GM18505 (cell line): ENCODE measurements around the gene SCAMP5.

Source experiments
- ATAC-seq: cut with Tn5 transposase; IDR thresholded peaks from one replicate; pipeline ENCODE4 v1.9.1; 2021; ENCODE audit not compliant: unreplicated experiment
- POLR2A ChIP-seq: IDR thresholded peaks from 4 replicates; pipeline ENCODE4 v1.6.1; 2011; ENCODE audit warnings: borderline replicate concordance; ENCODE audit not compliant: insufficient read depth, insufficient read length; ENCODE audit errors: extremely low read depth

SCAMP5 gene

DNA sequence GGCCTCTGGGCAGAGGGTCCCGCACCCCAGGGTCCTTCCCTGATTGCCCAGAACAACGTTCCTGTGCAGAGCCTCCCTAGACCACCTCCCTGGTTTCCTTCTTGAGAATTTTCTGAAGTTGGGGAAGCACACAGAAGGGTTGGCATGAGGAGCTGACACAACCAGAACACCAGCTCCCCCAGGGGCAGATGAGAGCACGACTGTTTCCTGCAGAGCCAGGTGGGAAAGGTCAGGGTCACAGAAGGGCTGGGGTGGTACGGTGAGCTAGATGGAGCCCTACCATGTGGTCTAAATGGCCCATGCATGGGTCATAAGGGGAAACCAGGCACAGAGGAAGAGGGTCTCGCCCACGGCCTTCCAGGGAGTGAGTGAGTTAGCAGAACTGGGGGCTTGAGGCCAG, 38.4 kb downstream of the SCAMP5 start:
- TF ChIP-seq POLR2A: no peak
- no peak for ATAC-seq

- no peak for TF ChIP-seq POLR2A
- ATAC-seq: no peak
Observed at GRCh38 chr15:75034615-75035014, 39.3 kb downstream of the SCAMP5 start.

DNA sequence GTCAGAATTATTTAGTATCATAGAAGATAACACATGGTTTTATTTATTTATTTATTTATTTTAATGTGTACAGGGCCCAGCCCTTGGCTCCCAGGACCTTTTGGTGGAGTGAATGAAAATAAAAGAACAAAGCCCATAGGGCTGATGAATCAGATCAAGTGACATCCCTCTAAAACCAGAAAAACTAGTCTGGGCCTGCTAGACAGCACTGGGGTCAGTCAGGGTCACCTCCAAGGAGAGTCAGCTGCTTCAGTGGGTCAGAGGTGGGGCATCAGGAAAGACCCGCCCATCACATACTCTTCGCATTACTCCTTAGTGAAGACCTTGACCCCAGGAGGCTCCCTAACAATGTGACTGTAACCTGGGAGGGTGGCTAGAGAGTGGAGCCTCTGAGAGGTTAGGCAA, 40.9 kb downstream of the SCAMP5 start:
- ATAC-seq: no peak
- TF ChIP-seq POLR2A: no peak

DNA sequence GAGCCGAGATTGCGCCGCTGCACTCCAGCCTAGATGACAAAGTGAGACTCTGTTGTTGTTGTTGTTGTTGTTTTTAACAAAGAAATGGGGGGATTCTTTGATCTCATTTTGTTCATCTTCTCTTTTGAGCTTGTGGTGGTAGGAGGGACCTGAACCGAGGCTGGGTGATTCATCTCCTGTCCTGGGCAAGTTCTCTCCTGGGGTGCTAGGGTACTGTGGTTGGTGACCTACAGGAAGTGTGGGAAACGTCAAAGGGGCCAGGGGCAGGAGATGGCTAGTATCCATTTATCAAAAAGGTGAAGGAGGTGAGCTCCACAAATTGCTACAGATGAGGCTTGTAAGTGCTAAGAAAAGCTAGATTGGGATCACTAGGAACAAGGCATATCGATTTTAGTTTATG, 42.3 kb downstream of the SCAMP5 start:
- TF ChIP-seq POLR2A: no peak
- ATAC-seq: no peak

DNA sequence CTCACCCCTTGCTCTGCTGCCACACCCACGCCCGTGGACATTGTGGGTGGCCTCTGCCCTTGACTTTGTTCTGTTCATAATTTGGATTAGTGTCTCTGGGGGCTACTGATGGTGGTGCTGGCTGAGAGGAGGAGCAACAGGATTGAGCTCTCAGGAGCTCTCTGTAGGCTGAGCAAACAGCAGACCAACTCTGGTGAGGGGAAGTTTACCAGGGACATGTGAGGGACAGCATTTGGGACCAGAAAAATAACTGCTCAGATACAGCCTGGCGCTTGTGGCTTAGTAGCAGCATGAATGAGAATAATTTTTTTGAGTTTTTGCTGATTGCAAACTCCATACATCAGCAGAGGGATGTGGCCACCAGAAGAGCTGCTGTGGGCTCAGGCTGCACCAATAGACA, 42.9 kb downstream of the SCAMP5 start:
- no peak for ATAC-seq
- no peak for TF ChIP-seq POLR2A

DNA sequence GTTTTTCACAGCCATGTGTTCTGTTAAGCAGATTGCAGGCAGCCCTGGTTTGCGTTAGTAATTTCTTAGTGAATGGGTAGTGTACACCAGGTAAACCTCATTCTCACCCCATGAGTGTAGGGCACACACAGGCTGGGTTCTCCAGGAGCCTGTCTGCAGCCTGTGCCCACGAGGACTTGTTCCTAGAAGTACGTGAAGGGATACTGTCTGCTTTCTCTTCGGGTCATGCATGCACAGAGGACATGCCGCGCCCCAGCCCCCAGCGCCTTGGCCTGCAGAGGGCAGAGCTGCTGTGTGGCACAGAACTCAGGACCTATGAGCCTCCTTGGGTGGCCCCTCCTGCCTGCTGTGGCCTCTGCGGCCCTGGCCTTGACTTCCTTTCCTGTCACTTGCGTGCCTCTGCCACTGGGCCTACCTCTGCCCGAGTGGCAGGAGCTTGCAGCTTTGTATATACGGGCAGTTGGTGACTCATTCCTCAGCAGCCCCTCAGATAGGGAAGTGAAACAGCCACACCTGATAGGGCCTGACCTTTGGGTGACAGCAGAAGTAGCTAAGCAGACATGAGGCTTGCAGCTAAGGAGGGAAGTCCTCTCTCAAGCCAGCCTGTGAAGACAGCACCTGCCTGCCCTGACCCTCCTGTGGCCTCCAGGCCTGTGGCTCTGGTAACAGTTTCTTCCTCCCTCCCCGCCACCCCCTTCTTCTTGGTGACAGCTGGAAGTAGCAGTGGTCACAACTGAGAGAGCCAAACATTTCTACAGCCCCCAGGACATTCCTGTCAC, 47.6 kb downstream of the SCAMP5 start:
- ATAC-seq: peak; percentile 65
- TF ChIP-seq POLR2A: peak; percentile 72

DNA sequence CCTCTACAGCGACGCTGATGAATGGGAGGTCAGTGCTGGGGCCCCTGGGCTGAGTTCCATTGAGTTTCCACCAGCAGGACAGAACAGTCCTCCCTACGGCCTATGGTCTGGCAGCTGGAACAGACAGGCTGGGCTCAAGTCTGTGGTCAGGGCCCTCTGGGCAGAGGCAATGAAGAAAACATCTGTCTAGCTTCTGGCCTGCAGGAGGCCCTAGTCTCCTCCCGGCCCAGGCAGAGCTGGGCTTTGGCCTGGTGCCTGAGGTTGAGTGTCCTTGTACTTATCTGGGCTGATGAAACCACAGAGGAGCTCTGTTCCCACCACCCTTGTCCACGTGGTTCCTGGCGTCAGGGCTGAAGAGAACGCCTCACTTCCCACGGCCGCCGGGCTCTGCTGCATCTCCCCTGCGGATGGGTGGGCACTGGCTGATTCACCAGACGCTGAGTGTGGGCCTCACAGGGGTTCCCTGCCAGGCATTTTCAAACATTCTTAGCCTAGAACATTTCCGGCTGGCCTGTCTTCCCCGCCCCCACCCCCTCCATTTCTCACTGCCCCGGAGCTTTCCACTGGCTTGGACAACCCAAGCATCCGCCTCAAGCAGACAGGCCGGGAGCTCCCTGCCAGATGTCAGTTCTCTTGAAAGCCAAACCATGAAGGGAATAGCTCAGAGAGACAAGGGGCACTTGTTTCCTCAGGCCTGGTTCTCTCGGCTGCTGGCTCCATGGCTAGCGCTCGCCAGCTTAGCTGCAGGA, 48.3 kb downstream of the SCAMP5 start:
- peak; percentile 34 for ATAC-seq
- TF ChIP-seq POLR2A: peak; percentile 64

GRCh38 chr15:75044258-75044878, 49.0 kb downstream of the SCAMP5 start:
- no peak for ATAC-seq
- TF ChIP-seq POLR2A: no peak

- ATAC-seq: no peak
- TF ChIP-seq POLR2A: no peak
Observed at GRCh38 chr15:75045332-75046015, 50.1 kb downstream of the SCAMP5 start.

GRCh38 chr15:75048394-75048793, 53.0 kb downstream of the SCAMP5 start:
- no peak for TF ChIP-seq POLR2A
- no peak for ATAC-seq

DNA sequence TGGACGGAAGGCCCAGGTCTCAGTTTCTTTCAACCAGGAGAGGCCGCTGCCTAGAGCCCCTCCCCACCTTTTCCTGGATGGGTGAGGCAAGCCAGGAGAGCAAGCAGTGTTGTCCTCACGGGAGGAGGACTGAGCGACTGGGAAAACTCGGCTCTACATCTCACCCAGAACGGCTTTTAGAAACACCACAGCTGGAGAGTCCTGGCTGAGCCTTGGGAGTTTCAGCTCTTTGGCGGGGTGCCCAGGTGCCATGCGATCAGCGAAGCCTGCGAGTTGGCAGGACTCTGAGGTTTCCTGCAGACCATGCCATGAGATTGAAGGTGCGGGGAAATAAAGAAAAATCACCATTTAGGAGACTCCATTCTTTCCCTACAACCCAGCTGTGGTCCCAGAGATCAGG, 54.0 kb downstream of the SCAMP5 start:
- TF ChIP-seq POLR2A: no peak

DNA sequence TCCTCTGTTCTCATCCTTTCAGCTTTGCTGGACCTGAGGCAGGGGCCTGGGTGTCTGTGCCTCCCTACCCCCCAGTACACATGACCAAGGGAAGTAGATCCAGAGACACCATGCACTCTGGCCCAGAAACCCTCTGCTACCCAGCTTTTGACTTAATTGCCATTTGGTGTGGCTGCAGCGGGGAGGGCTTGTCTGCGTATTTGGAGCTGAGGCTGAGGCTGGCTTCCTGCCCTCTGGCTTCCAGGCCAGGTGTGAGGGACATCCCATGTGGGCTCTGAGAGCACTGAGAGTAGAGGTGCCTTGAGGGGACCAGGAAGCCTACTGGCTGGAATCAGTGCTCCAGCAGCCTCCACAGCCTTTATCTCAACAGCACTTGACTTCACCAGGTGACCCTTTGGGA, 54.9 kb downstream of the SCAMP5 start:
- no peak for TF ChIP-seq POLR2A
- ATAC-seq: no peak

More for the DNA sequence above, 54.0 kb downstream of the SCAMP5 start:
- ATAC-seq: no peak

- TF ChIP-seq POLR2A: no peak
- ATAC-seq: no peak
Observed at GRCh38 chr15:75051191-75051608, 55.8 kb downstream of the SCAMP5 start.
